ENCODE results near the gene ZG16B.

Gene ZG16B, protein sequence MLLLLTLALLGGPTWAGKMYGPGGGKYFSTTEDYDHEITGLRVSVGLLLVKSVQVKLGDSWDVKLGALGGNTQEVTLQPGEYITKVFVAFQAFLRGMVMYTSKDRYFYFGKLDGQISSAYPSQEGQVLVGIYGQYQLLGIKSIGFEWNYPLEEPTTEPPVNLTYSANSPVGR

DNA sequence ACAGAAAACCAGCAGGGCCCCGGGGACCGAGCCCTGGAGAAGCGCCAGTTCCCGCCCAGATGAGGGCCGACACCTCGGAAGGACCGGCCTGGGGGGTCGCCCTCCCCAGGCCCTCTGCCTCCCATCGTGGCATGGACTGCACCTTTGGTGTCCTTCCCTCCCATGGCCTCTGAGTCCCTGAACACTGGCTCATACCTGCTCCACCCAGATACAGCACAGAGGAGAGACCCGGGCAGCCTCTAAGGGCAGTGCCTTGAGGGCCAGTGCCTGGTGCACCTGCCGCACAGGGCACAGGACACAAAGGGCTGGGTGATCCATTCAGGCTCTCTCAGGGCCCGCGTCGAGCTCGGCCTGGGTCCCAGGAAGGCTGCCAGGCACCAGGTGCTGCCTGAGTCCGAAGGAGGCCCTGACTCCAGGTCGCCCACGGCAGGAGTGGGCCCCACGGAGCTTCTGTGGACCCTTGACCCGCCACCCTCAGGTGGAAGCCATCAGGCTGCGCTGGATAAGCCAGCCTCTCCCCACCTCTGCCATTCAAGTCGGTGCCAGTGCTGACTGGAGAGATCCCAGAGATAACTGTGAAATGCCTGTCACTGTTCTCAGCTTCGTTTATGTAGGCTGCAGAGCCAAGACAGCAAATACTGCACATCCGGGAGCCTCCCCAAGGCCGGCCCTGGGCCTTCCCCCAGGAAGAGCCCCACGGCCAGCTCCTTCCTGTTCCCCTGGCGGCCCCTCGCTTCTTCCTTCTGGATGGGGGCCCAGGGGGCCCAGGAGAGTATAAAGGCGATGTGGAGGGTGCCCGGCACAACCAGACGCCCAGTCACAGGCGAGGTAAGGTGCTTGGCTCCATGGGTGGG, at the start of gene ZG16B:
ZG16B (plus strand) TSS at position 803 of the 854 bp plus-strand sequence. CDS start 139 bp downstream, outside the sequence.
- no peak for FAIRE-seq

DNA sequence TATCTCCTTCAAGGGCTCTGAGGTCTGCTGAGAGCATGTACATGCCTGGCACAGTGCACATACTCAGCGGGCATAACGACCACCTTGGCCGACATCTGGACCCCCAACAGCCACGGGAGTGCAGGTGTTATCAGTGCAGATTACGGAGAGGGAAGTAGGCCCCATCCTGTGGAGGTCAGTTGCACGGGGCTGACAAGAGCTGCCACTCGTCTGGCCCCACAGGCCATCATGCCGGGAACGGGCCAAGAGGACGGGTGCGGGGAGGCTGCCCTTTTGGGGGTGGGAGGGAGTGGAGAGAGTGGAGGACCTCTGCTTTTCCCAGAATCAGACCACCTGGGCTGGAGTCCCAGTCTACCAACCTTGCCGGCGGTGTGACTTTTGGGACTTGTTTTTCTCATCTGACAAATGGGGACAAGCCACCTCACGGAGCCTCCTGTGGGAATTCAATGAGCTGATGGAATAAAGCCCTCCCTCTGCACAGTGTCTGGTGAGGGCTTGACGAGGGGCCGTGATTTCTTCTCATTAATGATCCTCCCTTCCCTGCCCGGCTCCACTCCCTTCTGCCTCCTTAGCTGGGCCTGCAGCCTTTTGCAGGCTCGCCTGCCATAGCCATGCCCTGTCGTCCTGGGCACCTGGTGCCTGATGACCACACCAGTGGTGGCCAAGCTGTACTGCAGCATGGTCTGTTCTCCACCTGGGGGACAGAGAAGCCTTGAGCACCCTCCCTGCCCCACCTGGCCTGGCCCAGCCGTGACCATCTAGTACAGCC, 47.3 kb upstream of the ZG16B start:
- FAIRE-seq: no peak

DNA sequence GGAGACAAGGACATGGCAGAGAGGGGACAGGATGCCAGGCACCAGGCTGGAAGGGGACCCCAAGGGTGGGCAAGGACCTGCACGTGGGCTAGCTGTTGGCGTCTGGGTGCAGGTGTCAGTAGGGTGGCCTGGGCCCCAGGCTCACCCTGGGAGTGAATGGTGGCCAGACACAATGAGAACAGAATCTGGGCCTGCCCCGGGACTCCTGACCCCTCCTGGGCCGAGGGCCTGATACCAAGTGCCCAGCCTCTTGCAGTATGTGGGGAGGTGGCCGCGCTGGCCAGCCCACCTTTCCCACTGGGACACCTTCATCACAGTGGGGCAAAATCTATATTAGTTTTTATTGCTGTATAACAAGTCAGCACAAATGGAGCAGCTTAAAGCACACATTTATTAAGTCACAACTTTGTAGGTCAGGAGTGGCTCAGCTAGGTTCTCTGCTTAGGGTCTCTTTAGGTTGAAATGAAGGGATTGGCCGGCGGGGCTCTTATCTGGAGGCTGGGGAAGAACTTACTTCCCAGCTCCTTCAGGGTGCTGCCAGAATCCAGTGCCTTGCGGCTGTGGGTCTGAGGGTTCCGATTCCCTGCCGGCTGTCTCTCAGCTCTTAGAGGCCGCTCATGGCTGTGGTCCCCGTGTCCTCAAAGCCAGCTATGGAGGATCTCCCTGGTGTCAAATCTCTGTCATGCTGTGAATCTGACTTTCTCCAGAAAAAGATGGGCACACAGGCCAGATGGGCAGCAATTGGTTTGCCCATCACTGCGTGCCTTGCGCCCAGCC, 46.3 kb upstream of the ZG16B start:
- FAIRE-seq: no peak

DNA sequence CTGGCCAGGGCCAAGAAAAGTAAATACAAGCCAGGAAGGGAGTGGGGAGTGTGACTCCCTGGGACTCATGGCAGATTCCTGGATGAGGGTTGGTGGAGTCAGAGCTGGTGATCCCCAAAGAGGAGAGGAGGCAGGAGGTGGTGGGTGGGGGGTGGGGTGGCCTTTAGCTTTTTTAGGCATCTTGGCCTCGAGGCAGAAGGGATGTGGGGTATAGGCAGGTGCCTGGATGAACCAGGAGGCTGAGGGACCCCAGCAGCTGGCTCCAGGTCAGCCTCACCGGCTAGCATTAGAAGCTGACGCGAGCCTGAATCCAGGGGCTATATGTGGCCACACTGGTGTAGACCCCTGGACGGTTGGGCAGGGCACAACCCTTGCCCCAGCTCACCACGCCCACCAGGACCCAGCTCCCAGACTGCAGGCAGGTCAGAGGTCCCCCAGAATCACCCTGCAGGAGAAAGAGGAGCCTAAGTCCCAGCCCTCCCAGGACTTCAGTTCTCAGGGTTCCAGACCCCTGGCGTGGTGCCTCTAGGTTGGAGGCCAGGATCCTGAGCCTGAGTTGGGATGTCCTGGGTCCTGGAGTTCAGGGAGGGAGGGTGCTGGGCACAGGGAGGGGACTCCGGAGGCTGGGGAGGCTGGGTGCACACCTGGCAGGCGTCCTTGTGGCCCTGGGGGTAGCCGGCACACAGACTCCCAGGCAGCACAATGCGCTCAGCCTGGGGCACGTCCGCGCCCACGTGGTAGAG, 45.6 kb upstream of the ZG16B start:
- FAIRE-seq: no peak

DNA sequence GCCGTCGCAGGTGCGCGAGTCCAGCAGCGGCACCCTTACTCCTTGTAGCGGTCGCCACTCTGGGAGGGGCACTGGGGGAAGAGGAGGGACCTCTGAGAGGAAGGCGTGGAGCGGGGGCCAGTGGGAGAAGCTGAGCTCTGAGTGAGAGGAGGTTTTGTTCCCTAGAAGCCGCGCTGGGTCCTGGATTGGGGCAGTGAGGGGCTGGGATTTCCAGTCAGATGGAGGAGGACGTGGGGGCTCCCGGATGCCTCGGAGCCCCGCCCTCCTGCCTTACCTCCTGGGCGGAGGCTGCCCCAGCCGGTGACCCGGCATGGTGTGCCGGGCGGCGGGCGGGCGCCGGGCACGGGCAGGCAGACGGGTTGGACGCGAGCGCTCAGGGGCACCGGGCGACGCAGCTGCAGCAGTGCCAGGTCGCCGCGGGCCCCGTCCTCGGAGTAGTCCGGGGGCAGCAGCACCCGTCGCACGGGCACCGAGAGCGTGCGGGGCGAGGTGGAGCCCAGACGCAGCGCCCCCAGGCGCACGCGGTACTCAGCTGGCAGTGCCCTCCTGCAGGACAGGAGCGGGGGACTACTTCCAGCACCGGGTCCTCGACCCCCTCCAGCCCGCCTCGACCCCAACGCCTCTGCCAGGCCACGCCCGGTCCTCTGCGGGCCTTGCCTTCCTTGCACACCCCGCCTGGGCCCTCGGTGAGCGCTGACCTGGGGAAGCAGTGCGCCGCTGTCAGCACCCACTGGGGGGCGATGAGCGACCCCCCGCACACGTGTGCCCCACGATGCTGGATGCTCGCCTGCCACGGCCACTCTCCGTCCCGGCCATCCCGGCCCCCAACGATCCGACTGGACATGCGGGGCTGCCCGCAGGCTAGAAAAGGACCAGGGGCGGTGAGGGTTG, 44.8 kb upstream of the ZG16B start:
- FAIRE-seq: no peak

DNA sequence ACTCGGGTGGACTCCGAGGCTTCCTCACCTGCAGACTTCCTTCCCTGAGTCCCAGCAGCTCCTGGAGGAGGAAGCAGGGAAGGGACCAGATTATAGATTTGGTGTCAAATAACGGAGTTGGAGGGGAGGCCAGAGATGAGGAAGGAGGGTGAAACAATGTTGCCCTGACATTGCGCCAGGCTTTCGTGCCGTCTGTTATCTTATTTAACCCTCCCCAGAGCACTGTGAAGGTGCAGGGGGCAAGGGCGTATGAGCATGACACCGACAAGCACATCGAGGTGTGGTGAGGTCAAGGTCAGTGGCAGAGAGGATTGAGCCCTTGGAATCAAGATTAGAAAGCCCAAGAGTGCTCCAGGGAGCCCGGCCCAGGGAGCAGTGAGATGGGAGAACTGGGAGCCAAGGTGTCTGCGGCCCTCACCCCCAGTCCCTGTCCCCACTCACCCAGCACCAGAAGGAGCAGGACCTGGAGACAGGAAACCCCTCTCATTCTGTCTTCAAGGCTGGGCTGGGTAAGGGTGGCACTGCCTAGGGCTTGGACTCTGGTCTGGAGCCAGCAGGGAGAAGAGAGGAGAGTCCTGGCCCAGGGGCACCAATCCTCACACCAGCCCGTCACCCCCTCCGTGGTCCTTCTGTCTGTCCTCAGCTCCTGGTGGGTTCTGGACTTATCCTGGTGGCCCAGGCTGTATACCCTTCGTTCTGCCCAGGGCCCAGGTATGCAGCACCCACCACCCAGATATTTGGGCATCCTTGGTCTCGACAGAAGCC, 43.9 kb upstream of the ZG16B start:
- FAIRE-seq: no peak

DNA sequence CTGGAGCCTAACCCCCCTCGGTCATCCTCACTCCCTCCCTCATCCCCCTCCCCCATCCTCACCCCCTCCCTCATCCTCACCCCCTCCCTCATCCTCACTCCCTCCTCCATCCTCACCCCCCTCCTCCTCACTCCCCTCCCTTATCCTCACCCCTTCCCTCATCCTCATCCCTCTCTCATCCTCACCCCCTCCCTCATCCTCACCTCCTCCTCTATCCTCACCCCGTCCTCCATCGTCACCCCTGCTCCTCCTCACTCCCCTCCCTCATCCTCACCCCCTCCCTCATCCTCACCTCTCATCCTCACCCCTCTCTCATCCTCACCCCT, 43.3 kb upstream of the ZG16B start:
- no peak for FAIRE-seq

DNA sequence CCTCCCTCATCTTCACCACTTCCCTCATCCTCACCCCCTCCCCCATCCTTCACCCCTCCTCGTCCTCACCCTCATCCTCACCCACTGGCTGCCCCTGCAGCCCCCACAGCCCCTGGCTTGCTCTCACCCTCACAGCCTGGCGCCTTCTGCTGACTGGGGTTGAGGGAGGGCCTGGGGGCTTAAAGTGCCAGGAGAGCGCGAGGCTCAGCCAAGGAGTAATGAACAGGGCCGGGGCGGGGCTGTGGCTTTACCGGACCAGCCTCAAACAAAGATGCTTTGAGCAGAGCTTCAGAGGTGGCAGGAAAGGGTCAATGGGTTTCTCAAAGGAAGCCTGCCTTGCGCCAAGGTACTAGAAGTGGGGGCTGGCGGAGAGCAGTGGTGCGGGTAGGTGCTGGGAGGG, 42.7 kb upstream of the ZG16B start, which contains the start of gene PRSS33:
PRSS33 (minus strand) TSS at position 155 of the 400 bp plus-strand sequence. CDS start 1,013 bp downstream, outside the sequence.
- FAIRE-seq: no peak

DNA sequence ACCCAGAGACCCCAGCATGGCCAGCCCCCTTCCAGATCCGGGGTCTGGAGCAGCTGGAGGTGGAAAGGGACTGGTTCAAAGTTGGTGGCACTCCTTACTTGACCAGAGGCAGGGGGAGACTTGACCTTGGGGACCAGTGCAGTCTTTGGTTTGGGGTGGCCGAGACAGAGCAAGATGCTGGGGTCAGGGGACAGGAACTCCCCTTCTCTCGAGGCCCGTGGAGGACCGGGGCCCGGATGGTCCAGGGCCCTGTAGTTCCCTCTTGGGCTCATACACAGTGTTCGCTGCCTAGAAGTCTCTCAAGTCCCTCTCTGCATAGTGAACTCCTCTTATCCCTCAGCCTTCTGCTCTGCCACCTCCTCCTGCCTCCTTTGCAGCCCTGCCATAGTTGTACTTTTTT, 42.1 kb upstream of the ZG16B start:
- FAIRE-seq: no peak

DNA sequence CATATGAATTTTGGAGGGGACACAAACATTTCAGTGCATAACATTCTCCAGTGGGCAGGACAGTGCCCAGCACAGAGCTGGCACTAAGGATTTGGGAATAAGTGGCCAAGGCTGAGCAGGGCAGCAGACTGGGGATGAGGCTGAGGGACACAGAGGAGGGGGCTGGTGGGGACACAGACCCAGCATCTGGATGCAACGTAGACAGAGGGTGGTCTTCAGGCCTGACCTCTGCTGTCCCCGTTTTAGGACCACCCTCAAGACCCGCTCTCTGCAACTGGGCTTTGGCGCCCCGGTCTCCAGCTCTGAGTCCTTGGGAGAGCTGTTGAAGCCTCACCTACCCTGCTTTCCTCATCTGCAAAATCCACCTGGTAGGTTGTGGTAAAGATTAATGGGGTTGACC, 39.5 kb upstream of the ZG16B start:
- no peak for FAIRE-seq

DNA sequence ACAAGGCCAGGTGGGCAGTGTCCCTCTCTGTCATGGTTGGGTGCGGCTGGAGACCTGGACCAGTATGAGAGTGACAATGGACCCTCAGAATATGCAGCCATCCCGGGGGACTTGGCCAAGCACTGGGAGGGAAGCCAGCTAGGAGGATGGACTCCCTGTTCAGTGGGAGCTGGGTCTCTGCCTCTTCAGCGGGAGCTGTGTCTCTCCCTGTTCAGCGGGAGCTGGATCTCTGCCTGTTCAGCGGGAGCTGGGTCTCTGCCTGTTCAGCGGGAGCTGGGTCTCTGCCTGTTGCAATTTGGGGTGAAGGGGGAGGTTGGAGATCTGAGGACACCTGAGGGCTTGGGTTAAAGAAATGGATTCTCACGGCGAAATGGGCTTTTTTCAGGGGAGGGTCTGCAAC, 38.9 kb upstream of the ZG16B start:
- FAIRE-seq: no peak

DNA sequence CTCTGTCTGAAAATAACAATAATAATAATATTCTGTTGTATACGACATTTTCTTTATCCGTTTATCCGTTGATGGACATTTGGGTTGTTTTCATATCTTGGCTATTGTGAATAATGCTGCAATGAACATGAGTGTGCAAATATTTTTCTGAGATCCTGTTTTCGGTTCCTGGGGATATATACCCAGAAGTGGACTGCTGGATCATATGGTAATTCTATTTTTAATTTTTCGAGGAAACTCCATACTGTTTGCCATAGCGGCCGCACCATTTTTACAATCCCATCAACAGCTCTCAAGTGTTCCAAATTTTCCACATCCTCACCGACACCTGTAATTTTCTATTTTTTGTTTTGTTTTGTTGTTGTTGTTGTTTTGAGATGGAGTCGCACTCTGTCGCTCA, 37.2 kb upstream of the ZG16B start:
- no peak for FAIRE-seq

DNA sequence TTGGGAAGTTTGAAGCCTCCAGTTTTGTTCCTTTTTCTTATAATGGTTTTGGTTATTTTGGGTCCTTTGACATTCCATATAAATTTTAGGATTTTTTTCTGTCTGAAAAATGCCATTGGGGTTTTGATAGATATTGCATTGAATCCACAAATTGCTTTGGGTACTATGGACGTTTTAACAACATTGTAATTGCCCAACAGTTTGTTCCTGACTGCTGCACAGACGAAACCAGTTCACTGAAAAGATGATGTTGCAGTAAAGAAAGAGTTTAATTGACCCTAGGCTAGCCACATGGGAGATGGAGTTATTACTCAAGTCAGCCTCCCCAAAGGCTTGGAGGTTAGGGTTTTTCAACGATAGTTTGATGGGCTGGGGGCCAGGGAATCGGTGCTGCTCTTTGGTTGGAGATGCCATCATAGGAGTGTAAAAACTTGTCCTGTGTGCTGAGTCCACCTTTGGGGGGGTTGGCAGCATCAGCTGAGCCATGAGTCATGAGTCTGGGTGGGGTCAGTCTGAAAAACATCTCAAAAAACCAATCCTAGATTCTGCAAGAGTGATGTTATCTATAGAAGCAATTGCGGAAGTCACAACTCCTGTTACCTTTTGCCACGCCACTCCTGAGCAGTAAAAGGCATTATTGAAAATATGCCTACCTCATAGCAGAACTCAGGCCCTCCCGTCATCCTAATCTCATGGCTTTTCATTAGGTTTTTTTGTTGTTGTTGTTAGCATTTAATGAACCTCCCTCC, 34.5 kb upstream of the ZG16B start:
- FAIRE-seq: no peak

DNA sequence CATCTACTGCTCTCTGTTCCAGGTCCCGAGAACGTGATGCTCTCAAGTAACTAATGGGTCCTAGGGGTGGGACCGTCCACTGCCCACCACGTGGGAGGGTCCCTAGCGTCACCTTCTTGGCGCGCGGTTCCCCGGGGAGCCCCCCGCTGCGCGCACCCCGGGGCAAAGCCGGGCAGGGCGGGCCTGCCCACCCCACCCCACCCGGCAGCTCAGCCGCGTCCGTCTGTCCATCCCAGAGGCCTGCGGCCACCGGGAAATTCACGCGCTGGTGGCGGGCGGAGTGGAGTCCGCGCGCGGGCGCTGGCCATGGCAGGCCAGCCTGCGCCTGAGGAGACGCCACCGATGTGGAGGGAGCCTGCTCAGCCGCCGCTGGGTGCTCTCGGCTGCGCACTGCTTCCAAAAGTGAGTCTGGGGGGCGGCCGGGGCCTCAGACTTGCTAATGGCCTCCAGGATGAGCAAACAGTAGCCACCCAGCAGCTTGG, 31.3 kb upstream of the ZG16B start:
- no peak for FAIRE-seq

DNA sequence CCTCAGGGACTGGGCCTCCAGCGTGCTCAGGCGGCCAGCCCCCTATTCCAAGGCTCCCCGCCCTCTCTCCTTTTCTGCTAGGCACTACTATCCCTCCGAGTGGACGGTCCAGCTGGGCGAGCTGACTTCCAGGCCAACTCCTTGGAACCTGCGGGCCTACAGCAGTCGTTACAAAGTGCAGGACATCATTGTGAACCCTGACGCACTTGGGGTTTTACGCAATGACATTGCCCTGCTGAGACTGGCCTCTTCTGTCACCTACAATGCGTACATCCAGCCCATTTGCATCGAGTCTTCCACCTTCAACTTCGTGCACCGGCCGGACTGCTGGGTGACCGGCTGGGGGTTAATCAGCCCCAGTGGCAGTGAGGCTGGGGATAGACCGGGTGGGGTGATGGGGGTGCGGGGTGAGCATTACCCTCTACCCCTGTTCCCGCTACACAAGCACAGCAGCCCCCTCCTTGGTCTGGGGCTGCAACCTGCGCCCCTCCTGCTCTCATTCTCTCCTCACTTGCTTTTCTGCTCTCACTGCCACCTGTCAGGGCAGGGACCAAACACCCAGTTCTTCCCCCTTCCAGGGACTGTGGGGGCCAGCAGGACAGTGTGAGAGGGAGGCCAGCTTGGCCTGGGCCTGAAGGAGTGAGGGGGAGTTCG, 30.8 kb upstream of the ZG16B start:
- FAIRE-seq: no peak

DNA sequence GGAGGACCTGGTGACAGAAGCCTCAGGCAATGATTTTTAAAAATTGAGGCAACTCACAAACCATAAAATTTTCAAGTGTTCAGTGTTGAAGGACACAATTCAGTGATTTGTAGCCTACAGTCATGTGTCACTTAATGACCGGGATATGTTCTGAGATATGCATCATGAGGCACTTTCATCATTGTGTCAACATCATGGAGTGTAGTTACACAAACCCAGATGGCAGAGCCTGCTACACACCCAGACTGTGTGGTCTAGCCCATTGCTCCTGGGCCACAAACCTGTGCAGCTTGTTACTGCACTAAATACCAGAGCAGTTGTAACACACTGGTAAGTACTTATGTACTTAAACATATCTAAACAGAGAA, 30.3 kb upstream of the ZG16B start:
- FAIRE-seq: no peak

DNA sequence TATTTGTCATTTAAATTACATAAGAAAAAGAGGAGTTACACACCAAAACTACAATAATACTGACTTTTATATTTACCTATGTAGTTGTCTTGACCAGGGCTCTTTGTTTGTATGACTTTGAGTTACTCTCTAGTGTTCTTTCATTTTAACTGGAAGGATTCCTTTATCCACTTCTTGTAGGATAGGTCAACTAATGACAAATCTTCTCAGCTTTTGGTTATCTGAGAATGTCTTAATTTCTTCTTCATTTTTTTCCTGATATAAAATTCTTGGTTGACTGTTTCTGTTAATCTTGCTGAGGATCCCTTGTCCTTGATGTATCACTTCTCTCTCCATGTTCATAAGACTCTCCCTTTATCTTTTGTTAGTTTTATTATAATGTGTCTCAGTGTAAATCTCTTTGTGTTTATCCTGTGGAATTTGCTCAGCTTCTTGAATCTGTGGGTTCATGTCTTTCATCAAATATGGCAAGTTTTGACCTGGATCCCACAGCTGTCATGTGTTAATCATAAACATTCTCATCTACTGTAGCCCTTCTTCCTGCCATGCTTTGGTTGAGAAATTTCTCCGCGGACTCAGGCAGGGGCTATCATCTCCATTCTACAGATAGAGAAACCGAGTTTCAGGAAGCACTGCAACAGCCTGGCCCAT, 26.4 kb upstream of the ZG16B start:
- no peak for FAIRE-seq

DNA sequence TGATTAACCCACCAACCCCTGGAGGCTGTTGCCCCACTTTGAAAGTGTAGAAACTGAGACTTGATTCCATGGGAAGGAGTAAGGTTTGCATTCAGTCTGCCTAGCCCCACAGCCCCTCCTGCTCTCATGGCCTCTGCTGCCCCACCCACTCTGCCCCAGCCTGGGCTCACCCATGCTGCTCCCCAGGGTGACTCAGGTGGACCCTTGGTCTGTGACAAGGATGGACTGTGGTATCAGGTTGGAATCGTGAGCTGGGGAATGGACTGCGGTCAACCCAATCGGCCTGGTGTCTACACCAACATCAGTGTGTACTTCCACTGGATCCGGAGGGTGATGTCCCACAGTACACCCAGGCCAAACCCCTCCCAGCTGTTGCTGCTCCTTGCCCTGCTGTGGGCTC, 25.4 kb upstream of the ZG16B start:
- no peak for FAIRE-seq

DNA sequence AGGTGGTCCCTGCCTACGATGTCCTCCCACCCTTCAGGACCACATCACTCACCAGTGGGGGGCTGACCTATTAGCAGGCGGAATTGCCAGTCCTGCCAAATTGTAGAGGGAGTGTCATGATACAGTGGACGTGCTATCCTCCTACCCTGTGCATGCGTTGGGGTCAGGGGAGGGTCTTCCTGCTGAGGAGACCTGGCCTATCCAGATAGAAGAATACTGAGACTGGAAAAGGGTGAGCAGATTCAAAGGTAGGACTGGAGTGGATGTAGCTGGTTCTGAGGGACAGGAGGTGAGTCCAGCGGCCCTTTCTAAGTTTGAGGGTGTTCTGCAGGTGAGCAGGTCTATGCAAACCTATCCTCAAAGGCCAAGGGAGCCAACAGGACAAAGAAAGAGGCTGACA, 23.8 kb upstream of the ZG16B start:
- no peak for FAIRE-seq
